HEK293T (cell line): ENCODE measurements around the gene CCDC157.

Experiments used
- CTCF ChIA-PET: fragments of 350-600 bp; formaldehyde crosslinking; extraction: SDS; loops from one replicate; lab custom pipeline; 2021; ENCODE audit warnings: antibody characterized with exemption, inconsistent platforms; lab: Yijun Ruan, JAX
- POLR2A ChIA-PET: fragments of 350-600 bp; formaldehyde crosslinking; extraction: SDS; loops from one replicate; lab custom pipeline; 2020; ENCODE audit warnings: antibody characterized with exemption, inconsistent platforms; lab: Yijun Ruan, JAX
- DNase-seq: peaks from one replicate; pipeline ENCODE4 v3.0.0; 2012; ENCODE audit warnings: mixed read lengths; ENCODE audit errors: extremely low spot score
- ARNT ChIP-seq: fragments of 450-650 bp; IDR thresholded peaks from 2 replicates; pipeline ENCODE4 v1.6.1; 2017; ENCODE audit warnings: mild to moderate bottlenecking
- BHLHE40 ChIP-seq: fragments of 450-650 bp; IDR thresholded peaks from 2 replicates; pipeline ENCODE4 v1.6.1; 2016; ENCODE audit warnings: mild to moderate bottlenecking, moderate library complexity, borderline replicate concordance
- CTBP1 ChIP-seq: fragments of 450-650 bp; IDR thresholded peaks from 2 replicates; pipeline ENCODE4 v1.6.1; 2016; ENCODE audit warnings: borderline replicate concordance
- ELF4 ChIP-seq: fragments of 450-650 bp; IDR thresholded peaks from 2 replicates; pipeline ENCODE4 v1.6.1; 2017; ENCODE audit warnings: antibody characterized with exemption
- FOXA1 ChIP-seq: fragments of 450-650 bp; IDR thresholded peaks from 2 replicates; pipeline ENCODE4 v1.6.1; 2016; ENCODE audit warnings: mild to moderate bottlenecking
- FOXK2 ChIP-seq: fragments of 450-650 bp; IDR thresholded peaks from 2 replicates; pipeline ENCODE4 v1.6.1; 2016; ENCODE audit warnings: mild to moderate bottlenecking
- FOXM1 ChIP-seq: fragments of 450-650 bp; IDR thresholded peaks from 2 replicates; pipeline ENCODE4 v1.6.1; 2017; ENCODE audit warnings: mild to moderate bottlenecking, borderline replicate concordance
- HDGF ChIP-seq: fragments of 450-650 bp; IDR thresholded peaks from 2 replicates; pipeline ENCODE4 v1.6.1; 2017; ENCODE audit warnings: antibody characterized with exemption, borderline replicate concordance
- L3MBTL2 ChIP-seq: fragments of 450-650 bp; conservative IDR thresholded peaks from 2 replicates; pipeline ENCODE4 v1.6.1; 2016; ENCODE audit warnings: mild to moderate bottlenecking
- LEF1 ChIP-seq: fragments of 450-650 bp; IDR thresholded peaks from 2 replicates; pipeline ENCODE4 v1.6.1; 2017; ENCODE audit warnings: mild to moderate bottlenecking, borderline replicate concordance
- NFRKB ChIP-seq: fragments of 450-650 bp; IDR thresholded peaks from 2 replicates; pipeline ENCODE4 v1.6.1; 2016; ENCODE audit warnings: mild to moderate bottlenecking, moderate library complexity
- PKNOX1 ChIP-seq: fragments of 450-650 bp; IDR thresholded peaks from 2 replicates; pipeline ENCODE4 v1.6.1; 2016
- SP1 ChIP-seq: fragments of 450-650 bp; IDR thresholded peaks from 2 replicates; pipeline ENCODE4 v1.6.1; 2017
- SUZ12 ChIP-seq: fragments of 450-650 bp; IDR thresholded peaks from 2 replicates; pipeline ENCODE4 v1.6.1; 2016; ENCODE audit warnings: mild to moderate bottlenecking
- TARDBP ChIP-seq: fragments of 450-650 bp; IDR thresholded peaks from 2 replicates; pipeline ENCODE4 v1.6.1; 2016
- ZNF384 ChIP-seq: fragments of 450-650 bp; IDR thresholded peaks from 2 replicates; pipeline ENCODE4 v1.6.1; 2016

Gene CCDC157

GRCh38 chr22:30315962-30316576 is 40.7 kb upstream of the CCDC157 start:
- ChIA-PET POLR2A (interaction anchor here (0.7 to 1.6 kb wide), 2 partner anchors 11 to 12 kb away, joined by 3 to 6 read pairs; partner anchors contain the start of gene TBC1D10A), CTCF (no interaction called here)
- DNase-seq: no peak
- TF ChIP-seq FOXK2: no peak
- no peak for TF ChIP-seq SUZ12
- no peak for TF ChIP-seq ARNT
- TF ChIP-seq FOXA1: no peak
- no peak for TF ChIP-seq ZNF384
- no peak for TF ChIP-seq CTBP1

- ChIA-PET POLR2A (no interaction called here), CTCF (no interaction called here)
- DNase-seq: no peak
- TF ChIP-seq FOXK2: no peak
- TF ChIP-seq HDGF: no peak
- TF ChIP-seq SUZ12: no peak
- TF ChIP-seq FOXM1: no peak
- TF ChIP-seq SP1: no peak
- no peak for TF ChIP-seq LEF1
- TF ChIP-seq L3MBTL2: no peak
- TF ChIP-seq ELF4: no peak
- TF ChIP-seq CTBP1: no peak
- no peak for TF ChIP-seq PKNOX1
- TF ChIP-seq ARNT: no peak
- TF ChIP-seq TARDBP: no peak
- no peak for TF ChIP-seq ZNF384
- no peak for TF ChIP-seq BHLHE40
- no peak for TF ChIP-seq NFRKB
- no peak for TF ChIP-seq FOXA1
Measured at GRCh38 chr22:30317778-30318177, 39.0 kb upstream of the CCDC157 start.

DNA sequence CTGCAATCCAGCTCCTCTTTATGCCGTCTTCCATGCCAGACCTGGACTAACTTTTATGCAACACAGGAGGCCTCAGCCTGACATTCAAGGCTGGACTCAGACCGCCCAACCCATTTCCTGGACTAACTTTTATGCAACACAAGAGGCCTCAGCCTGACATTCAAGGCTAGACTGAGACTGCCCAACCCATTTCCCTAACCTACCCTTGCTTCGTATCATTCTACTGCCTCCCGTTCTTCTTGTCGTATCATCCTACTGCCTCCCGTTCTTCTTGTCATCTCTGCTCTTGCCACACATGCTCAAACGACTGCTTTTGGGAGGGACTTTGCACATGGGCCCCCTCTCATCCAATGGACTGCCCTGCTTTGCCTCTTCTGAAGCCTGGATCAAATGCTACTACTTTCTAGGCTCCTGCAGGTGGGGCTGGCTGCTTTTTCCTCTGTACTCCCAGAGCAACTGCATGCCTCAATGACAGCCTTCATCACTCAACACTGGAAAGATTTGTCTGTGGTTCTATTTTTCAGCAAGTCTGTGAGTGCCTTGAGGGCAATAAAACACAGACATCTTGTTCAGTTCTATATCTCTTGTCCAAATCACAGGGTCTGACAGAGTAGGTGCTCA is 37.9 kb upstream of the CCDC157 start:
- POLR2A ChIA-PET: no interaction called here
- TF ChIP-seq ZNF384 (no peak), PKNOX1 (no peak), ELF4 (no peak)
- no peak for DNase-seq
- CTCF ChIA-PET: no interaction called here

DNA sequence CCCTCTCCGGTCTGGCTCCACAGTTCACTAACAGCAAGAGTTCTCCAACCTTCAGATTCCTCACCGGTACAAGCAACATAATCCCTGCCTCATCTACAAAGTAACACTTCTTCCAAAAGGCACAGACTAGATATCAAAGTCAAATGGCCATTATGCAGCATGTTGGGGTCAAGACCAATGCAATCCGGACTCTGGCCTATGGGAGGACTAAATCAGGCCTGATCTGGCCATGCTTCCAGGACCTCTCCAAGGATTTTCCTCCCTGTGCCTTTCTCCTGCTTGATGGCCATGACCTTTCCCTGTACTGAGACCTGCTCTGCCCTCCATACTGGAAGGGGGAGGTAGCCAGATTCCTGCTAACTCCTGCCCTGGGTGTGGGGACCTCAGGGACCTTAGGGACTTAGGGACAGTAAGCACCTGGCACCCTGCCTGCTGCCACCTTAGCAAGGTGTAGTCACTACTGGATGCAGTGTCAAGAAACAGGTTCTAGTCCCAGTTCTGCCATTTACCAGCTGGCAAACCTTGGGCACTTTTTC is 36.7 kb upstream of the CCDC157 start:
- CTCF ChIA-PET: interaction anchor here (1.0 kb wide), 1 partner anchor 32 kb away, joined by 4 read pairs; no protein-coding TSS in a partner anchor
- POLR2A ChIA-PET: no interaction called here
- TF ChIP-seq CTBP1: no peak
- TF ChIP-seq ARNT: no peak
- TF ChIP-seq SP1: no peak
- TF ChIP-seq TARDBP: no peak
- no peak for TF ChIP-seq FOXM1
- TF ChIP-seq BHLHE40: no peak
- TF ChIP-seq ZNF384: no peak
- no peak for TF ChIP-seq NFRKB
- TF ChIP-seq L3MBTL2: no peak
- DNase-seq: no peak

GRCh38 chr22:30321461-30321860 is 35.3 kb upstream of the CCDC157 start:
- POLR2A ChIA-PET: interaction anchor here (0.6 to 1.2 kb wide), 2 partner anchors 35 to 1431 kb away, joined by 4 read pairs; partner anchors contain the start of genes CCDC157 and SF3A1
- DNase-seq: no peak
- TF ChIP-seq ZNF384 (no peak), FOXK2 (no peak), LEF1 (no peak), FOXA1 (no peak), BHLHE40 (no peak), NFRKB (no peak), CTBP1 (no peak), ELF4 (no peak), PKNOX1 (no peak), HDGF (no peak), SP1 (no peak), ARNT (no peak), SUZ12 (no peak)
- CTCF ChIA-PET: no interaction called here

GRCh38 chr22:30323246-30323645 is 33.6 kb upstream of the CCDC157 start:
- POLR2A ChIA-PET: no interaction called here
- TF ChIP-seq FOXM1: no peak
- TF ChIP-seq NFRKB: no peak
- no peak for TF ChIP-seq LEF1
- no peak for TF ChIP-seq SUZ12
- no peak for TF ChIP-seq CTBP1
- no peak for TF ChIP-seq ZNF384
- no peak for TF ChIP-seq FOXK2
- no peak for TF ChIP-seq HDGF
- no peak for TF ChIP-seq FOXA1
- no peak for TF ChIP-seq ARNT
- no peak for TF ChIP-seq PKNOX1
- TF ChIP-seq ELF4: no peak
- no peak for TF ChIP-seq BHLHE40
- TF ChIP-seq L3MBTL2: no peak
- TF ChIP-seq TARDBP: no peak
- no peak for TF ChIP-seq SP1
- CTCF ChIA-PET: interaction anchor here (0.9 kb wide), 1 partner anchor 35 kb away, joined by 3 read pairs; no protein-coding TSS in a partner anchor
- DNase-seq: no peak
